Stimulated activated CD8-positive, alpha-beta memory T cell treated with anti-CD3 and anti-CD28 coated beads, Interleukin-7, amount 100 ng/mL, for 4 hours (primary cell): ENCODE data around the gene TSPYL1.
"Not testable (repeated sequence)": the region's sequence is repeated elsewhere in the genome, so short reads cannot be mapped to it uniquely, and the experiment has no call there.

Source experiments
- DNase-seq, 2 donors: peaks; one replicate each; pipeline ENCODE4 v3.0.0-alpha.2; 2020; ENCODE audit warnings: low read depth in 2 of 2

TSPYL1 gene

GRCh38 chr6:116298273-116298672, 18.5 kb upstream of the TSPYL1 start:
- no peak for DNase-seq

GRCh38 chr6:116292553-116292952, 12.8 kb upstream of the TSPYL1 start:
- no peak for DNase-seq

- DNase-seq = no peak
These were observed 12.1 kb upstream of the TSPYL1 start for GRCh38 chr6:116291701-116292396.

- no peak for DNase-seq
These were observed 11.1 kb upstream of the TSPYL1 start for GRCh38 chr6:116290799-116291198.

GRCh38 chr6:116289876-116290275, 10.1 kb upstream of the TSPYL1 start:
- no peak for DNase-seq

GRCh38 chr6:116287689-116288282, 8.1 kb upstream of the TSPYL1 start:
- no peak for DNase-seq

GRCh38 chr6:116286773-116287358, 7.1 kb upstream of the TSPYL1 start:
- no peak for DNase-seq

- DNase-seq = not testable (repeated sequence)
These were observed 5.3 kb upstream of the TSPYL1 start for GRCh38 chr6:116284984-116285383.

GRCh38 chr6:116283191-116283590, 3.5 kb upstream of the TSPYL1 start:
- no peak for DNase-seq

GRCh38 chr6:116282698-116283097, 3.0 kb upstream of the TSPYL1 start:
- DNase-seq = no peak

GRCh38 chr6:116280933-116281316, 1.2 kb upstream of the TSPYL1 start:
- no peak for DNase-seq

- no peak for DNase-seq
These were observed 617 bp upstream of the TSPYL1 start for GRCh38 chr6:116280161-116280932.

- no peak for DNase-seq
These were observed 887 bp downstream of the TSPYL1 start for GRCh38 chr6:116278854-116279231.

GRCh38 chr6:116278481-116278829, 1.3 kb downstream of the TSPYL1 start:
- no peak for DNase-seq

GRCh38 chr6:116277124-116277523, 2.6 kb downstream of the TSPYL1 start:
- DNase-seq = no peak

- DNase-seq = no peak
These were observed 8.5 kb downstream of the TSPYL1 start for GRCh38 chr6:116271149-116271708.

- no peak for DNase-seq
These were observed 11.0 kb downstream of the TSPYL1 start for GRCh38 chr6:116268589-116269293.

- DNase-seq = no peak
These were observed 11.7 kb downstream of the TSPYL1 start for GRCh38 chr6:116267836-116268588.

- DNase-seq = no peak
These were observed 12.9 kb downstream of the TSPYL1 start for GRCh38 chr6:116266803-116267202.

GRCh38 chr6:116265041-116265829, 14.5 kb downstream of the TSPYL1 start:
- DNase-seq = no peak
